Stimulated activated CD8-positive, alpha-beta memory T cell treated with anti-CD3 and anti-CD28 coated beads, Interleukin-7, amount 100 ng/mL, for 48 hours (primary cell): ENCODE measurements around the gene KIF22.
"Not testable (repeated sequence)": the region's sequence is repeated elsewhere in the genome, so short reads cannot be mapped to it uniquely, and the experiment has no call there.

Experiments used
- DNase-seq, 2 donors: peaks; one replicate each; pipeline ENCODE4 v3.0.0-alpha.2; 2020; ENCODE audit warnings: low read depth in 1 of 2; ENCODE audit errors: extremely low read depth in 1 of 2

KIF22 gene

GRCh38 chr16:29765167-29766032 lies 25.2 kb upstream of the KIF22 start:
- no peak for DNase-seq

DNA sequence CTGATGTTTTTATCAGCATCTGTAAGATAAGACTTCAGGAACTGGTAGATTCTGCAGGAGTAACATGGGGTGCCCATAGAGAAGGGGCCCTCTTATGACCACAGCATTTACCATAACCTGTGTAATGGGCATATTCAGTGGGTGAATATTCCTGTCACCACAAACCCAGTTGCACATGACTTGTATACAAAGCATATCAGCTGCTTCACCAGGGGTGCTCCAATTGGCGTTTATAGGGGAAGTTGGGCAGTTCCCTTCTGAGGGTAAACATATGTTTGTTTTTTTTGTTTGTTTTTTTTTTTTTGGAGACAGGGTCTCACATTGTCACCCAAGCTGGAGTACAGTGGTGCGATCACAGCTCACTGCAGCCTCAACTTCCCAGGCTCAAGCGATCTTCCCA lies 24.0 kb upstream of the KIF22 start:
- no peak for DNase-seq

DNA sequence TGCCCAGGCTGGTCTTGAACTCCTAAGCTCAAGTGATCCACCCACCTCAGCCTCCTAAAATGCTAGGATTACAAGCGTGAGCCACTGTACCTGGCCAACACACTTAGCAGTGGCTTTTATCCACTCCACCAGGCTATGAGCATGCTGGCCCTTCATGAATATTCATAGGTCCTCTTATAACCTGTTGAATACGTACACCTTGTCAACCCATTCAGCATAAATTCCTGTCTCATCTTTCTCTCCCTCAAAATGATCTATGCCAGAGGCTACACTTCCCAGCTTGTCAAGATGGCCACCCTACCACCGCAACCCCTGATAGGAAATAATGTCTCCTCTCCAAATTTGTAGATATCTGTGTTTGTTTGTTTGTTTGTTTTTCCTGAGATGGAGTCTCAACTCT lies 23.5 kb upstream of the KIF22 start:
- DNase-seq = no peak

DNA sequence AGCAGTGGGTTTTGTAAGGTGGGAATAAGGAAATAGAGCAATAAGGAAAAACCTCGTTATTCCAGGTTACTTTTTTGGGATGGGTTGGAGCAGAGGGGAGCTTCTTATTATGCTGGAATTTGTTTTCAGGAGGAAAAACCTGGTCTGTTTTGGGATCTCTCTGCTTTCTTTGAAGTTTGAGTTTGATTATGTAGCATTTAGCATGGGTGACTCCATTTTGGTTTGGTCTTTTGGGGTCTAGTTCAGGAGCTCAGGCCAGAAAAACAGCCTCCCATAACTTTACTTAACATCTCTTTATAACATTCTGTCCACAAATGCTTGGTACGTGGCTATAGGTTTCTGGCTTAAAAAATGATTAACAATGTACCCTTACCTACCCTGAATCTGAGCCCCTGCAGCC lies 21.0 kb upstream of the KIF22 start:
- no peak for DNase-seq

DNA sequence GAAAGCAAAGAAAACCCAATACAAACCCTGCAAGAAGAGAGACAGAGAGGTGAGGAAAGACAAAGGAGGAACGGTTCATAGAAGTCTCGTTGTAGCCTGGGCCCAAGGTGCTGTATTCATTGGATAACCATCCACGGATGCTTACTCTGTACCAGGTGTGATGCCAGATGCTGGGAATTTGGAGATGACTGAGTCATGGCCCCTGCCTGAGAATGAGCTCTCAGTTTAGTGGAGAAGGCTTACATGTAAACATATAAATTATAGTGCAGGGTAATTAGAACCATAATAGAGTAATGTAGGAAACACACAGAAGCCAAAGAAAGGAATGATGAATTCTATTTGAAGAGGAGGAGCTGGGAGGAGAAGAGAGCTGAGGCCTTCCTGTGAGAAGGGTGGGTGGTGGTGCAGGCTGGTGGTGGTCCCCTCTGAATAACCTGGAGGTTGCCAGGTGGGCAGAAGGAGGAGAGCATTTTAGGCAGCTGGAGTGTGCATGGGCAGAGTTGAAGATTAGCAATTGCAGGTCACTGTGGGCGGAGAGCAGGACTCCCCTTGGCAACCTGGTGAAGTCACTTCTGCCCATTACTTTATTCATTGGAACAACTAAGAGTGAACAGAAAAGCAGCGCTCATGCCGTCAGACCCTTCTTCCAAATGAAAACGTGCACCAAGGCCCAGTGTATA lies 20.2 kb upstream of the KIF22 start:
- no peak for DNase-seq

DNA sequence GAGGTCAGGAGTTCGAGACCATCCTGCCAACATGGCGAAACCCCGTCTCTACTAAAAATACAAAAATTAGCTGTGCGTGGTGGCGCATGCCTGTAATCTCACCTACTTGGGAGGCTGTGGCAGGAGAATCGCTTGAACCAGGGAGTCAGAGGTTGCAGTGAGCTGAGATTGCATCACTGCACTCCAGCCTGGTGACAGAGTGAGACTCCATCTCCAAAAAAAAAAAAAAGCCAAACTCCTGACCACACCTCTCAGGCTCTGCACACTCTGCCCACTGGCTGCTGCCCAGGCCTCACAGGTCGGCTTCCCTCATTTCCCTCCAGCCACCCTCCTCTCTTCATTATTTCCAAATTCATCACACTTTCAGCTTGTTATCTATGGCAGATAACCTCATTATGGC lies 18.2 kb upstream of the KIF22 start:
- not testable (repeated sequence) for DNase-seq

DNA sequence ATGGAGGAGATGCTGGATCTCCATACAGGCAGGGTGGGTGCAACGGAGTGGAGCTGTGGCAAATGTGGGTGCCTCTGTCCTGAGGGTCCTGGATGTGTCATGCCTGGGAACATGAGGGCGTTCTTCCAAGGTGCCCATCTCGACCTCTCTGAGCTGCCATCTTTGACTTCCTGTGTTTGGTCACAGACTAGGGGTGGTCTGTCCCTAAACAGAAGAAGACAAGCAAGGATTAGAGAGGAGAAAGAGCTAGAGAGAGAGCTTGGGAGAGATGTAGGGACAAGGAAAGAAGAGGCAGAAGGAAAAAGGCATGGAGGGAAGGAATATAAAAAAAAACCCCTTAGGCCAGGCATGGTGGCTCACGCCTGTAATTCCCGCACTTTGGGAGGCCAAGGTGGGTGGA lies 15.8 kb upstream of the KIF22 start:
- DNase-seq = no peak

DNA sequence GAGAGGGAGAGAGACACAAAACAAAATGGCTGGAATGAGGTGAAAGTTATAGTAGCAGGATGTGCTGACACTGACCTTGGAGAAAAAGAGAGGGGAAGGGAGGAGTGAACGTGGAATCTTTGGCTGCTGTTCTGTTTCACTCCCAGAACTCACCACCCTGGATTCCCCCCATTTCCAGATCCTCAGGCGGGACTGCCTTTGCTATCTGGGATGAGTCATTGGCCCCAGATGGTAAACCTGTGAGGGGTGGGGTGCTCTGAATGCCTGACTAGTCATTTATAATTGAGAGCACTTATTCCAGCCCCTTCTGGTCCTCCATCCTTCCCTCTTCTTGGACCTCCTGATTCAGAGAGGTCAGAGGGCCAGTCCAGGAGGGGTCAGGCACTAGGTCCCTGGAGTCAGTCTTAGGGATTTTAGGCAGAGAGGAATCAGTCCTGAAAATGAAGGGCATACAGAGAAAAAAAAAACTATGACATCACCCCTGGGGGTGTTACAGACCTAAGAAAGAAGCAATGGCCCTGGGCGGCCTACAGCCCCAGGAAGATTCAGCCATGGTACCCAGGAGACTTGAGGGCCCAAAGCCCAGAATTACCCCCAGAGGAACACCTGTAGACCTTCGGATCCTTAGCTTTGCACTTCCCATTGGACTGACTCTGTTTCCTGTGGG lies 14.7 kb upstream of the KIF22 start:
- DNase-seq = no peak

- no peak for DNase-seq
These were observed 12.8 kb upstream of the KIF22 start, which contains the start of gene ZG16 for GRCh38 chr16:29777576-29778350. ZG16 (plus strand) TSS chr16:29778256; CDS start chr16:29779267, 1,011 bp downstream.

DNA sequence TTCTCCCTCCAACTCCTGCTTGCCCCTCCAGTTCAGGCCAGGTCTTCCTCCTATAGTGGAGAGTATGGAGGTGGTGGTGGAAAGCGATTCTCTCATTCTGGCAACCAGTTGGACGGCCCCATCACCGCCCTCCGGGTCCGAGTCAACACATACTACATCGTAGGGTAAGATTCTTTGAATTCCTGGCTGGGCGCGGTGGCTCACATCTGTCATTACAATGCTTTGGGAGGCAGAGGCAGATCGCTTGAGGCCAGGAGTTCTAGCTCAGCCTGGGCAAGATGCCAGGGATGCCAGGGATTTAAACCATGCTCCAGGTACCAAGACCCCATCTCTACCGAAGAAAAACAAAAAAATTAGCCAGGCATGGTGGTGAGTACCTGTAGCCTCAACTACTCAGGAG lies 11.1 kb upstream of the KIF22 start:
- DNase-seq = no peak

GRCh38 chr16:29783094-29783953 lies 7.2 kb upstream of the KIF22 start:
- not testable (repeated sequence) for DNase-seq

- peak in 1 of 2 donors; percentile 38 for DNase-seq
These were observed 6.4 kb upstream of the KIF22 start for GRCh38 chr16:29784157-29784556.

DNA sequence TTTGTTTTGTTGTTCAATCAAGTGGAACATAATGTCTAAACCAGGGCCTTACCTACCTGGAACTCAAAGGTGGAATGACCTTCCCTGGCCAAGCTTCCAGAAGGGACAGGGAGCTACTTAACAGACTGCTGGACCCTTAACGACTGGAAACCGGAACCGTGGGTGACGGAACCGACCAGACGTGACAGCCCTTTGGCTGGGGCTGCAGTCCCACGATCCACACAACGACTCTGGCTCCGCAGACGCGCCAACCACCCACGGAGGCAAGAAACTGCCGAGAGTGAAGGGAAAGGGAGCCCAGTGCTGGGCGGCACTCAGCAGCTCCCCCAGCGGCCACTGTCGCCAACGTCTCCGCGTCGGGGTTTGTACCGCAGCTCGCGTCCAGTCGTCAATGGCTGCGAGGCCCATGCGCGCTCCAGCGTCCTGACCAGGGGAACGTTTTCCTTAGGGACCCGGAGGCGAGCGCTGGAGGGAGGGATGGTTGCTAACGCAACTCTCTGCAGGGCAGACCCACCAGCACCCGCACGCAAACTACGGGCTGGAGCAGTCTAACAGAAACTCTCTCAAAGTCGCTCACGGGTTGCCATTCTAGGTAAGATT lies 5.5 kb upstream of the KIF22 start:
- peak; percentile 53 to 60 for DNase-seq

DNA sequence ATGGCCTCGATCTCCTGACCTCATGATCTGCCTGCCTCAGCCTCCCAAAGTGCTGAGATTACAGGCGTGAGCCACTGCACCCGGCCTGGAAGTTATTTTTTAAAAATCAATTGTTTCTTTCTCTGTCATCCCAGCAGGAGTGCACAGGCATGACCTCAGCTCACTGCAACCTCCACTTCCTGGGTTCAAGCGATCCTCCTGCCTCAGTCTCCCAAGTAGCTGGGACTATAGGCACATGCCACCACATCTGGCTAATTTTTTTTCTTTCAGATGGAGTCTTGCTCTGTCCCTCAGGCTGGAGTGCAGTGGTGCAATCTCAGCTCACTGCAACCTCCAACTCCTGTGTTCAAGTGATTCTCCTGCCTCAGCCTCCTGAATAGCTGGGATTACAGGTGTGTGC lies 3.4 kb upstream of the KIF22 start:
- not testable (repeated sequence) for DNase-seq

DNA sequence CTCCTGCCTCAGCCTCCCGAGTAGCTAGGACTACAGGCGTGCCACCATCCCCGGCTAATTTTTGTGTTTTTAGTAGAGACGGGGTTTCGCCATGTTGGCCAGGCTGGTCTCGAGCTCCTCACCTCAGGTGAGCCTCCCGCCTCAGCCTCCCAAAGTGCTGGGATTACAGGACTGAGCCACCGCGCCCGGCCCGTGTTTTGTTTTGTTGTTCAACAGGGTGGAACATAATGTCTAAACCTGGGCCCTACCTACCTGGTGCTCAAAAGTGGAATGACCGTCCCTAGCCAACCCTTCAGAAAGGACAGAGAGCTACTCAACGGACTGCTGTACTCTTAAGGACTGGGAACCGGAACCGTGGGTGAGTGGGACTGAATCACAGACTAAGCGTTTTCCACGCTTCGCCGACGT lies 772 bp upstream of the KIF22 start:
- DNase-seq = no peak

GRCh38 chr16:29790949-29791844 lies 646 bp downstream of the KIF22 start:
- DNase-seq = no peak

- DNase-seq = no peak
These were observed 1.6 kb downstream of the KIF22 start for GRCh38 chr16:29791845-29792807.
